HepG2 (cell line): ENCODE data around the gene SCN7A. TPM values are rescaled to one million over a fixed set of nuclear protein-coding genes. Genes with fewer than 3 reads are reported as not detected.

ENCODE experiments used
- ATAC-seq: fragments of 200-7000 bp; cut with Tn5 transposase; 3 replicates; pipeline ENCODE4 v1.9.1; 2020; ENCODE audit warnings: mild to moderate bottlenecking, moderate library complexity
- BruUV-seq: library from RNA; stranded (reverse); fragments of 400-500 nt; replicated peaks from 2 replicates; lab custom pipeline; 2021; lab: Mats Ljungman, UMichigan
- CTCF ChIA-PET: fragments of 300-600 bp; formaldehyde crosslinking; extraction: SDS; loops from one replicate; lab custom pipeline; 2021; ENCODE audit warnings: low total read pairs, inconsistent platforms, low intra/inter-chr PET ratio; lab: Yijun Ruan, JAX
- POLR2A ChIA-PET: fragments of 350-600 bp; sonication (Branson Sonifier 250); formaldehyde crosslinking; loops from one replicate; lab custom pipeline; 2020; ENCODE audit warnings: antibody characterized with exemption, inconsistent platforms; lab: Yijun Ruan, JAX
- DNase-seq: peaks from one replicate; pipeline ENCODE4 v3.0.0-alpha.2; 2015; ENCODE audit warnings: low spot score
- FAIRE-seq: peaks from 3 replicates; lab custom pipeline; 2011; peaks lifted over from hg19 to GRCh38; lab: Jason Lieb, UNC
- H2AFZ ChIP-seq: one replicate; pipeline ENCODE4 v1.6.1; 2011; ENCODE audit warnings: low read length, inconsistent platforms
- H3K27ac ChIP-seq: fragments of 300-600 bp; 3 replicates; pipeline ENCODE4 v1.8.0; 2011; ENCODE audit warnings: mixed run types, mild to moderate bottlenecking, mixed read lengths, low read length, inconsistent platforms; ENCODE audit not compliant: insufficient read depth; ENCODE audit errors: extremely low read length
- H3K27me3 ChIP-seq, 2 experiments: fragments of 200-600 bp in 1 of 2; 2 replicates in 1 of 2; 3 replicates in 1 of 2; pipeline versions ENCODE4 v1.6.0 to v1.8.0; 2011; ENCODE audit warnings: low read length in 2 of 2, mild to moderate bottlenecking in 2 of 2, moderate library complexity in 2 of 2, inconsistent platforms in 1 of 2; ENCODE audit not compliant: insufficient read depth in 2 of 2, control insufficient read depth in 1 of 2
- H3K36me3 ChIP-seq, 2 experiments: fragments of 200-600 bp in 1 of 2; replicated peaks in 1 of 2; 2 replicates in 1 of 2; 3 replicates in 1 of 2; pipeline versions ENCODE4 v1.5.1 to v1.8.0; 2011; ENCODE audit warnings: low read length in 2 of 2, inconsistent platforms in 1 of 2; ENCODE audit not compliant: insufficient read depth in 2 of 2, control insufficient read depth in 1 of 2
- H3K4me1 ChIP-seq: 2 replicates; pipeline ENCODE4 v1.5.1; 2012; ENCODE audit warnings: low read length, inconsistent platforms; ENCODE audit not compliant: insufficient read depth
- H3K4me2 ChIP-seq: 2 replicates; pipeline ENCODE4 v1.6.0; 2011; ENCODE audit warnings: low read depth, low read length, inconsistent platforms
- H3K4me3 ChIP-seq, 3 experiments: fragments of 200-600 bp in 1 of 3; sonication (generic), shearing (Covaris generic) in 1 of 3; replicated peaks in 1 of 3; 2 replicates each; pipeline ENCODE4 v1.5.1; 2011 to 2016; ENCODE audit warnings: low read length in 3 of 3, inconsistent platforms in 2 of 3, low read depth in 2 of 3, mild to moderate bottlenecking in 2 of 3, control low read depth in 1 of 3, mixed read lengths in 1 of 3; ENCODE audit not compliant: insufficient read depth in 1 of 3
- H3K79me2 ChIP-seq: one replicate; pipeline ENCODE4 v1.6.1; 2011; ENCODE audit warnings: low read length, inconsistent platforms; ENCODE audit not compliant: insufficient read depth
- H3K9ac ChIP-seq: 2 replicates; pipeline ENCODE4 v1.6.0; 2011; ENCODE audit warnings: mild to moderate bottlenecking, low read depth, low read length, inconsistent platforms; ENCODE audit not compliant: insufficient read depth
- H3K9me3 ChIP-seq: 2 replicates; pipeline ENCODE4 v1.5.1; 2012; ENCODE audit warnings: mild to moderate bottlenecking, low read length
- H4K20me1 ChIP-seq: 2 replicates; pipeline ENCODE4 v1.6.0; 2011; ENCODE audit warnings: inconsistent platforms, mild to moderate bottlenecking, low read length, moderate library complexity; ENCODE audit not compliant: insufficient read depth
- ATRX ChIP-seq: sonication (generic); formaldehyde crosslinking; IDR thresholded peaks from 2 replicates; pipeline ENCODE4 v1.4.0; 2020; ENCODE audit warnings: missing genetic modification reagents, borderline replicate concordance
- CEBPG ChIP-seq: IDR thresholded peaks from 2 replicates; pipeline ENCODE4 v1.6.1; 2016
- DDIT3 ChIP-seq: sonication (generic); formaldehyde crosslinking; IDR thresholded peaks from 2 replicates; pipeline ENCODE4 v1.4.0; 2020; ENCODE audit warnings: mild to moderate bottlenecking, missing genetic modification reagents
- GATAD2A ChIP-seq: IDR thresholded peaks from 2 replicates; pipeline ENCODE4 v1.6.1; 2016
- MAFG ChIP-seq: sonication (generic); formaldehyde crosslinking; IDR thresholded peaks from 2 replicates; pipeline ENCODE4 v1.5.1; 2020; ENCODE audit warnings: mild to moderate bottlenecking, missing genetic modification reagents
- MEIS1 ChIP-seq: sonication (generic); formaldehyde crosslinking; IDR thresholded peaks from 2 replicates; pipeline ENCODE4 v1.9.0; 2021; ENCODE audit warnings: mild to moderate bottlenecking, missing genetic modification reagents, moderate library complexity, borderline replicate concordance
- MLXIP ChIP-seq: sonication (generic); formaldehyde crosslinking; IDR thresholded peaks from 2 replicates; pipeline ENCODE4 v1.9.0; 2021; ENCODE audit warnings: missing genetic modification reagents, borderline replicate concordance
- ZFP36L1 ChIP-seq: sonication (generic); formaldehyde crosslinking; IDR thresholded peaks from 2 replicates; pipeline ENCODE4 v1.8.0; 2022; ENCODE audit warnings: mild to moderate bottlenecking, missing genetic modification reagents, moderate library complexity
- ZNF274 ChIP-seq: sonication (generic); formaldehyde crosslinking; IDR thresholded peaks from 2 replicates; pipeline ENCODE4 v1.5.1; 2020; ENCODE audit warnings: mild to moderate bottlenecking, missing genetic modification reagents
- ZSCAN5A ChIP-seq: sonication (generic); formaldehyde crosslinking; IDR thresholded peaks from 2 replicates; pipeline ENCODE4 v1.8.0; 2022; ENCODE audit warnings: mild to moderate bottlenecking, missing genetic modification reagents, borderline replicate concordance
- WGBS: methylation state at CpG from one replicate; pipeline ENCODE4 v1.1.6; 2017; ENCODE audit warnings: low lambda C conversion rate; 5-methylcytosine and 5-hydroxymethylcytosine counted together
- in situ Hi-C: cut with HindIII; loops from 2 replicates; pipeline ENCODE4 v1.10.0; 2017; ENCODE audit warnings: low pct_unique_long_range_greater_than_20kb; ENCODE audit not compliant: extremely low pct_ligation_motif_present
- intact Hi-C: fragments of 100-400 bp; cut with micrococcal nuclease; formaldehyde crosslinking; loops from one replicate; pipeline ENCODE4 v1.10.0; 2022; ENCODE audit not compliant: unreplicated experiment
- polyA plus RNA-seq, 8 experiments: library from polyadenylated mRNA; depleted of rRNA in 3 of 8; stranded (reverse) in 7 of 8; unstranded in 1 of 8; fragments of >200 nt; fragmentation: Illumina TruSeq in 4 of 8; extraction: Trizol in 4 of 8; gene quantifications; 2 replicates each; pipeline versions ENCODE4 v1.2.1 to v1.2.3, GENCODE V29; 2011 to 2016; ENCODE audit warnings: low read depth in 4 of 8, missing spikeins in 1 of 8, mixed read lengths in 1 of 8; ENCODE audit not compliant: insufficient read depth in 1 of 8
- total RNA-seq, 5 experiments: library from RNA; depleted of rRNA; stranded (reverse); fragments of >200 nt; fragmentation: Illumina TruSeq; extraction: Trizol; gene quantifications; 2 replicates each; pipeline ENCODE4 v1.2.3, GENCODE V29; 2016; ENCODE audit warnings: low read depth in 1 of 5

SCN7A gene
- total and polyA plus RNA-seq, 2 of the 13 experiments (the other 11 are each of a cell fraction or from before 2014, with no cell fraction given), result 0.01 TPM; not detected in 1

- BruUV-seq, result no TSS peak
- no peak overlapping the region for H2AFZ ChIP-seq
- no peaks in the 10 kb centered on the region for H3K79me2 ChIP-seq
- ChIA-PET CTCF (no interaction called here), POLR2A (no interaction called here)
- no peaks in the 10 kb centered on the region for H3K4me1 ChIP-seq
- no peak overlapping the region for H3K4me2 ChIP-seq
- no peaks in the 10 kb centered on the region for H3K36me3 ChIP-seq
- in situ Hi-C loops, result no loop called here
- H3K27me3 ChIP-seq, result no peaks in the 10 kb centered on the region
- no peaks in the 10 kb centered on the region for H3K9me3 ChIP-seq
- H3K9ac ChIP-seq, result no peak overlapping the region
- FAIRE-seq (no peak), ATAC-seq (no peak), DNase-seq (no peak)
- H3K4me3 ChIP-seq, result no peak overlapping the region
- WGBS, result 29% methylated on average over 2 of the region's 2 CpGs
- H3K27ac ChIP-seq, result no peak overlapping the region
- no peak for TF ChIP-seq MEIS1 (CRISPR knock-in tag)
- H4K20me1 ChIP-seq, result no peaks in the 10 kb centered on the region
- intact Hi-C loops, result no loop called here
Measured at GRCh38 chr2:166520604-166521003, 26.6 kb upstream of the SCN7A start.

GRCh38 chr2:166519391-166519962, 25.4 kb upstream of the SCN7A start:
- no peak for DNase-seq
- Histone ChIP-seq H3K9ac (no peak overlapping the region), H2AFZ (no peak overlapping the region), H3K79me2 (no peaks in the 10 kb centered on the region), H4K20me1 (no peaks in the 10 kb centered on the region), H3K4me3 (no peak overlapping the region), H3K4me2 (no peak overlapping the region), H3K9me3 (no peaks in the 10 kb centered on the region), H3K4me1 (no peaks in the 10 kb centered on the region), H3K27me3 (no peaks in the 10 kb centered on the region), H3K36me3 (no peaks in the 10 kb centered on the region), H3K27ac (no peak overlapping the region)
- POLR2A ChIA-PET, result no interaction called here
- CTCF ChIA-PET, result no interaction called here
- TF ChIP-seq DDIT3, result no peak
- TF ChIP-seq MLXIP, result no peak
- TF ChIP-seq MAFG (CRISPR knock-in tag), result no peak
- TF ChIP-seq ZFP36L1 (CRISPR knock-in tag), result no peak
- no peak for TF ChIP-seq GATAD2A (CRISPR knock-in tag)
- no peak for TF ChIP-seq ZSCAN5A (CRISPR knock-in tag)
- no peak for TF ChIP-seq ATRX (CRISPR knock-in tag)
- TF ChIP-seq CEBPG, result no peak
- no peak for TF ChIP-seq ZNF274 (CRISPR knock-in tag)
- in situ Hi-C loops (no loop called here), intact Hi-C loops (loop anchor here (5.0 kb wide), 1 partner anchor 102 kb away; no protein-coding TSS in a partner anchor)
- BruUV-seq, result no TSS peak
- 23% methylated on average over 10 of the region's 10 CpGs for WGBS
- FAIRE-seq, result no peak
- ATAC-seq, result 0 out of 3 replicates have a peak, but pooled peaks have one; percentile 26
